HEK293T (cell line): Measurements from ENCODE around the gene IGF1R.

Experiments
- CTCF ChIA-PET: fragments of 350-600 bp; formaldehyde crosslinking; extraction: SDS; loops from one replicate; lab custom pipeline; 2021; ENCODE audit warnings: antibody characterized with exemption, inconsistent platforms; lab: Yijun Ruan, JAX
- POLR2A ChIA-PET: fragments of 350-600 bp; formaldehyde crosslinking; extraction: SDS; loops from one replicate; lab custom pipeline; 2020; ENCODE audit warnings: antibody characterized with exemption, inconsistent platforms; lab: Yijun Ruan, JAX
- DNase-seq: peaks from one replicate; pipeline ENCODE4 v3.0.0; 2012; ENCODE audit warnings: mixed read lengths; ENCODE audit errors: extremely low spot score
- ARNT ChIP-seq: fragments of 450-650 bp; IDR thresholded peaks from 2 replicates; pipeline ENCODE4 v1.6.1; 2017; ENCODE audit warnings: mild to moderate bottlenecking
- BHLHE40 ChIP-seq: fragments of 450-650 bp; IDR thresholded peaks from 2 replicates; pipeline ENCODE4 v1.6.1; 2016; ENCODE audit warnings: mild to moderate bottlenecking, moderate library complexity, borderline replicate concordance
- CTBP1 ChIP-seq: fragments of 450-650 bp; IDR thresholded peaks from 2 replicates; pipeline ENCODE4 v1.6.1; 2016; ENCODE audit warnings: borderline replicate concordance
- ELF4 ChIP-seq: fragments of 450-650 bp; IDR thresholded peaks from 2 replicates; pipeline ENCODE4 v1.6.1; 2017; ENCODE audit warnings: antibody characterized with exemption
- FOXA1 ChIP-seq: fragments of 450-650 bp; IDR thresholded peaks from 2 replicates; pipeline ENCODE4 v1.6.1; 2016; ENCODE audit warnings: mild to moderate bottlenecking
- FOXK2 ChIP-seq: fragments of 450-650 bp; IDR thresholded peaks from 2 replicates; pipeline ENCODE4 v1.6.1; 2016; ENCODE audit warnings: mild to moderate bottlenecking
- FOXM1 ChIP-seq: fragments of 450-650 bp; IDR thresholded peaks from 2 replicates; pipeline ENCODE4 v1.6.1; 2017; ENCODE audit warnings: mild to moderate bottlenecking, borderline replicate concordance
- HDGF ChIP-seq: fragments of 450-650 bp; IDR thresholded peaks from 2 replicates; pipeline ENCODE4 v1.6.1; 2017; ENCODE audit warnings: antibody characterized with exemption, borderline replicate concordance
- L3MBTL2 ChIP-seq: fragments of 450-650 bp; conservative IDR thresholded peaks from 2 replicates; pipeline ENCODE4 v1.6.1; 2016; ENCODE audit warnings: mild to moderate bottlenecking
- LEF1 ChIP-seq: fragments of 450-650 bp; IDR thresholded peaks from 2 replicates; pipeline ENCODE4 v1.6.1; 2017; ENCODE audit warnings: mild to moderate bottlenecking, borderline replicate concordance
- NFRKB ChIP-seq: fragments of 450-650 bp; IDR thresholded peaks from 2 replicates; pipeline ENCODE4 v1.6.1; 2016; ENCODE audit warnings: mild to moderate bottlenecking, moderate library complexity
- PKNOX1 ChIP-seq: fragments of 450-650 bp; IDR thresholded peaks from 2 replicates; pipeline ENCODE4 v1.6.1; 2016
- SP1 ChIP-seq: fragments of 450-650 bp; IDR thresholded peaks from 2 replicates; pipeline ENCODE4 v1.6.1; 2017
- SUZ12 ChIP-seq: fragments of 450-650 bp; IDR thresholded peaks from 2 replicates; pipeline ENCODE4 v1.6.1; 2016; ENCODE audit warnings: mild to moderate bottlenecking
- TARDBP ChIP-seq: fragments of 450-650 bp; IDR thresholded peaks from 2 replicates; pipeline ENCODE4 v1.6.1; 2016
- ZNF384 ChIP-seq: fragments of 450-650 bp; IDR thresholded peaks from 2 replicates; pipeline ENCODE4 v1.6.1; 2016

IGF1R gene

GRCh38 chr15:98735304-98735703, 87.0 kb downstream of the IGF1R start:
- no peak for DNase-seq
- CTCF ChIA-PET = no interaction called here
- TF ChIP-seq ARNT (no peak), ZNF384 (no peak), SP1 (no peak), PKNOX1 (no peak), NFRKB (no peak), SUZ12 (no peak), FOXM1 (no peak), L3MBTL2 (no peak)
- POLR2A ChIA-PET = no interaction called here

- ChIA-PET CTCF (interaction anchor here (1.2 to 1.5 kb wide), 2 partner anchors 12 to 86 kb away, joined by 3 to 4 read pairs; no protein-coding TSS in a partner anchor), POLR2A (no interaction called here)
- TF ChIP-seq PKNOX1 = no peak
- TF ChIP-seq L3MBTL2 = no peak
- TF ChIP-seq FOXK2 = no peak
- no peak for TF ChIP-seq CTBP1
- no peak for TF ChIP-seq NFRKB
- no peak for TF ChIP-seq BHLHE40
- TF ChIP-seq ARNT = no peak
- no peak for TF ChIP-seq FOXA1
- TF ChIP-seq SUZ12 = no peak
- no peak for TF ChIP-seq HDGF
- no peak for TF ChIP-seq TARDBP
- no peak for TF ChIP-seq FOXM1
- DNase-seq = no peak
Observed at GRCh38 chr15:98735895-98736617, 87.7 kb downstream of the IGF1R start.

- ChIA-PET CTCF (interaction anchor here (0.7 to 1.5 kb wide), 3 partner anchors 13 to 84 kb away, joined by 3 to 4 read pairs (median 3); no protein-coding TSS in a partner anchor), POLR2A (no interaction called here)
- no peak for TF ChIP-seq NFRKB
- DNase-seq = no peak
Observed at GRCh38 chr15:98737159-98737558, 88.8 kb downstream of the IGF1R start.

- no peak for DNase-seq
- POLR2A ChIA-PET = no interaction called here
- CTCF ChIA-PET = interaction anchor here (0.7 kb wide), 1 partner anchor 15 kb away, joined by 3 read pairs; no protein-coding TSS in a partner anchor
- no peak for TF ChIP-seq SUZ12
- TF ChIP-seq FOXK2 = no peak
- TF ChIP-seq ARNT = no peak
- no peak for TF ChIP-seq LEF1
- no peak for TF ChIP-seq TARDBP
- TF ChIP-seq NFRKB = no peak
- no peak for TF ChIP-seq ELF4
- TF ChIP-seq FOXA1 = no peak
- TF ChIP-seq BHLHE40 = no peak
- no peak for TF ChIP-seq SP1
- no peak for TF ChIP-seq FOXM1
Observed at GRCh38 chr15:98737721-98738120, 89.4 kb downstream of the IGF1R start.

- DNase-seq = no peak
- CTCF ChIA-PET = interaction anchor here (0.6 kb wide), 1 partner anchor 12 kb away, joined by 3 read pairs; no protein-coding TSS in a partner anchor
- POLR2A ChIA-PET = no interaction called here
- TF ChIP-seq PKNOX1 (no peak), ARNT (no peak), SUZ12 (no peak), ELF4 (no peak), TARDBP (no peak), LEF1 (no peak), FOXA1 (no peak), FOXK2 (no peak), CTBP1 (no peak)
Observed at GRCh38 chr15:98738689-98739401, 90.5 kb downstream of the IGF1R start.

GRCh38 chr15:98740295-98740694, 92.0 kb downstream of the IGF1R start:
- ChIA-PET POLR2A (no interaction called here), CTCF (no interaction called here)
- DNase-seq = no peak
- no peak for TF ChIP-seq NFRKB
- no peak for TF ChIP-seq LEF1
- TF ChIP-seq HDGF = no peak
- no peak for TF ChIP-seq PKNOX1
- no peak for TF ChIP-seq SP1
- no peak for TF ChIP-seq FOXK2
- TF ChIP-seq ZNF384 = no peak
- TF ChIP-seq SUZ12 = no peak
- TF ChIP-seq CTBP1 = no peak
- no peak for TF ChIP-seq L3MBTL2
- no peak for TF ChIP-seq ELF4
- no peak for TF ChIP-seq BHLHE40
- TF ChIP-seq FOXA1 = no peak
- no peak for TF ChIP-seq FOXM1
- no peak for TF ChIP-seq ARNT
- no peak for TF ChIP-seq TARDBP
